CD4-positive, CD25-positive, alpha-beta regulatory T cell (primary cell): ENCODE measurements around the gene LMAN1L. TPM values are rescaled to one million over a fixed set of nuclear protein-coding genes. Genes with fewer than 3 reads are reported as not detected.

Source experiments
- ATAC-seq, 2 donors: fragments of 150-1000 bp; cut with Tn5 transposase; one replicate each; pipeline ENCODE4 v1.10.0; 2021; ENCODE audit warnings: low read depth in 2 of 2, moderate number of reproducible peaks in 2 of 2, moderate library complexity in 1 of 2
- DNase-seq, 3 donors: peaks; one replicate each; pipeline versions ENCODE4 v3.0.0 to v3.0.0-alpha.2; 2012 to 2022; ENCODE audit warnings: mixed read lengths in 1 of 3
- H3K27ac ChIP-seq: one replicate; pipeline ENCODE4 v1.7.0; 2013; ENCODE audit warnings: mild to moderate bottlenecking, low read length; ENCODE audit not compliant: insufficient read depth, poor library complexity, severe bottlenecking
- H3K27me3 ChIP-seq: one replicate; pipeline ENCODE4 v1.7.0; 2013; ENCODE audit warnings: low read length; ENCODE audit not compliant: control insufficient read depth, insufficient read depth
- H3K36me3 ChIP-seq: one replicate; pipeline ENCODE4 v1.7.0; 2013; ENCODE audit warnings: mild to moderate bottlenecking, low read length, moderate library complexity; ENCODE audit not compliant: control insufficient read depth, insufficient read depth
- H3K4me1 ChIP-seq: 2 replicates; pipeline ENCODE4 v1.7.0; 2013; ENCODE audit warnings: mild to moderate bottlenecking, low read length; ENCODE audit not compliant: insufficient read depth, control insufficient read depth, poor library complexity, severe bottlenecking
- H3K4me3 ChIP-seq: one replicate; pipeline ENCODE4 v1.7.0; 2013; ENCODE audit warnings: low read depth, mild to moderate bottlenecking, low read length, moderate library complexity
- H3K9me3 ChIP-seq, 2 experiments: 1 replicate in 1 of 2; 2 replicates in 1 of 2; pipeline ENCODE4 v1.7.0; 2013; ENCODE audit warnings: low read length in 2 of 2, mild to moderate bottlenecking in 1 of 2, moderate library complexity in 1 of 2; ENCODE audit not compliant: control insufficient read depth in 2 of 2
- H3K27ac Mint-ChIP-seq, 3 donors: one replicate each; pipeline ENCODE4 v1.8.0; 2020 to 2022; ENCODE audit warnings: mild to moderate bottlenecking in 3 of 3, mixed read lengths in 3 of 3, moderate library complexity in 2 of 3
- H3K27me3 Mint-ChIP-seq: one replicate; pipeline ENCODE4 v1.8.0; 2022; ENCODE audit warnings: mild to moderate bottlenecking, mixed read lengths
- H3K36me3 Mint-ChIP-seq: one replicate; pipeline ENCODE4 v1.8.0; 2020; ENCODE audit warnings: mixed read lengths
- H3K4me1 Mint-ChIP-seq, 4 donors: one replicate each; pipeline ENCODE4 v1.8.0; 2020 to 2022; ENCODE audit warnings: mixed read lengths in 4 of 4, mild to moderate bottlenecking in 1 of 4
- H3K4me3 Mint-ChIP-seq, 4 donors: one replicate each; pipeline ENCODE4 v1.8.0; 2020 to 2022; ENCODE audit warnings: mild to moderate bottlenecking in 4 of 4, mixed read lengths in 4 of 4, moderate library complexity in 3 of 4
- H3K9me3 Mint-ChIP-seq, 7 donors: one replicate each; pipeline ENCODE4 v1.8.0; 2020 to 2022; ENCODE audit warnings: mixed read lengths in 7 of 7, mild to moderate bottlenecking in 3 of 7, moderate library complexity in 2 of 7
- polyA plus RNA-seq, 4 donors: library from polyadenylated mRNA; unstranded; fragments of 300-500 nt; fragmentation: Illumina TruSeq; gene quantifications; one replicate each; pipeline ENCODE4 v1.2.3, GENCODE V29; 2021
- total RNA-seq: library from RNA; stranded (reverse); gene quantifications from one replicate; pipeline ENCODE4 v1.2.3, GENCODE V29; 2022

Gene LMAN1L
- total and polyA plus RNA-seq, 5 donors from 2014 or later = not detected

DNA sequence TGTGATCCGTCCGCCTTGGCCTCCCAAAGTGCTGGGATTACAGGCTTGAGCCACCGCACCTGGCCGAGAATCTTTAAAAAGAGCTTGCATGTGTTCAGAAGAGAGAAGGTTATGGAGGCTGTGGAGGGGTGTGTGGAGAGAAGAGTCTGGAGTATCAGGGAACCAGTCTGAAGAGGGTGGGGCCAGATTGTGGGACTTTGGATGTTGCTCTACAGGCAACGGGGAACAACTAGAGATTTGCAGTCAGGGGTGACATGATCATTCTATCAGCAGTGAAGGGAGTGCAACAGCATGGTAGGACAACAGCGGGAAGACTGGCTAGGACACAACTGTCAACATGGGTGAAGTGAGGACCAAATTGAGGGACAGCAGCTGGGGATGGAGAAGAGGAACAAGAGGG, 51.7 kb downstream of the LMAN1L start:
- Histone ChIP-seq H3K27ac (no peak overlapping the region), H3K9me3 (no peaks in the 10 kb centered on the region), H3K4me3 (no peak overlapping the region), H3K27me3 (no peaks in the 10 kb centered on the region), H3K4me1 (peaks cover 52% of the 10 kb centered on the region), H3K36me3 (peaks cover 19% of the 10 kb centered on the region)
- Mint-ChIP-seq H3K36me3 (peaks cover 30% of the 10 kb centered on the region), H3K4me1 (peaks cover 11 to 78% (median 45%) of the 10 kb centered on the region in 4 donors), H3K27me3 (no peaks in the 10 kb centered on the region), H3K4me3 (peak overlapping the region in 3 of 4 donors; percentile 65 to 82 (median 78)), H3K27ac (peak overlapping the region; percentile 23 to 87 (median 49)), H3K9me3 (no peaks in the 10 kb centered on the region)
- DNase-seq (no peak), ATAC-seq (no peak)

DNA sequence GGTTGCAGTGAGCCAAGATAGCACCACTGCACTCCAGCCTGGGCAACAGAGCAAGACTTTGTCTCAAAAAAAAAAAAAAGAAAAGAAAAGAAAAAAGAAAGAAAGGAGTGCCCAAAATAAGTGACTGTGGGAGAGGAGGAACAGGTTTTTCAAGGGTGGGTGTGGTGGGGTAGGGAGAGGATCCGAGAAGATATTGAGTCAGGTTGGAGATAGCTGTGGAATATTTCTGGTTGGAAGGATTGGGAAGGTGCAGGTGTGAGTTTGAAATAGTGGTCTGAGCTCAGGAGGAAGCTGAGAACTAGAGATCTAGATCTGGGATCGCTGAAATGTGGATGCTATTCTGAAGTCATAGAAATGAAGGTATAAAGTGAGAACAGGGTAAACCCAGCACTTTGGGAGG, 52.7 kb downstream of the LMAN1L start:
- no peaks in the 10 kb centered on the region for H3K27me3 Mint-ChIP-seq
- Histone ChIP-seq H3K27me3 (no peaks in the 10 kb centered on the region), H3K36me3 (peaks cover 19% of the 10 kb centered on the region), H3K9me3 (no peaks in the 10 kb centered on the region), H3K4me1 (peaks cover 57% of the 10 kb centered on the region), H3K27ac (no peak overlapping the region), H3K4me3 (no peak overlapping the region)
- H3K27ac Mint-ChIP-seq = peak overlapping the region; percentile 80 to 98 (median 89)
- DNase-seq (no peak), ATAC-seq (no peak)
- peaks cover 29% of the 10 kb centered on the region for H3K36me3 Mint-ChIP-seq
- peak overlapping the region; percentile 47 to 84 (median 53) for H3K4me3 Mint-ChIP-seq
- no peaks in the 10 kb centered on the region for H3K9me3 Mint-ChIP-seq
- peaks cover 11 to 80% (median 55%) of the 10 kb centered on the region in 4 donors for H3K4me1 Mint-ChIP-seq

DNA sequence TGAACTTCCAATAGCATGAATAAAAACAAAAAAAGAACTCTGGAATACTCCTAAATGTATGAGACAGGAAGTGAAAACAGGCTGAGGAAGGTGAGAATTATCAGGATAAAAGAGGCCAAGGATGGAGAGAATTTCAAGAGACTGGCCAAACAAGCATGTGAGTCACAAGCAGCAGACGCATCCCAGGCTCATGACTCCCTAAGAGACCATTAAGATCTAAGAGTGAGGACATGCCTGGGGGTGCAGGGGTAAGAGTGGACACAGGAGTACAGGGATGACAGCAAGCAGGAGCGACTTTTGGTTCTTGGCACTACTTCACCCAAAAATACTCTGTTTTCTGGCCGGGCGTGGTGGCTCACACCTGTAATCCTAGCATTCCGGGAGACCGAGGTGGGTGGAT, 53.5 kb downstream of the LMAN1L start:
- Mint-ChIP-seq H3K27me3 (no peaks in the 10 kb centered on the region), H3K4me1 (peaks cover 11 to 86% (median 61%) of the 10 kb centered on the region in 4 donors), H3K36me3 (peaks cover 29% of the 10 kb centered on the region), H3K27ac (peak overlapping the region; percentile 72 to 98 (median 80)), H3K9me3 (no peaks in the 10 kb centered on the region), H3K4me3 (peak overlapping the region; percentile 1 to 82 (median 36))
- Histone ChIP-seq H3K27me3 (no peaks in the 10 kb centered on the region), H3K4me1 (peaks cover 65% of the 10 kb centered on the region), H3K9me3 (no peaks in the 10 kb centered on the region), H3K4me3 (no peak overlapping the region), H3K36me3 (peaks cover 19% of the 10 kb centered on the region), H3K27ac (peak overlapping the region; percentile 47)
- DNase-seq (no peak), ATAC-seq (no peak)

DNA sequence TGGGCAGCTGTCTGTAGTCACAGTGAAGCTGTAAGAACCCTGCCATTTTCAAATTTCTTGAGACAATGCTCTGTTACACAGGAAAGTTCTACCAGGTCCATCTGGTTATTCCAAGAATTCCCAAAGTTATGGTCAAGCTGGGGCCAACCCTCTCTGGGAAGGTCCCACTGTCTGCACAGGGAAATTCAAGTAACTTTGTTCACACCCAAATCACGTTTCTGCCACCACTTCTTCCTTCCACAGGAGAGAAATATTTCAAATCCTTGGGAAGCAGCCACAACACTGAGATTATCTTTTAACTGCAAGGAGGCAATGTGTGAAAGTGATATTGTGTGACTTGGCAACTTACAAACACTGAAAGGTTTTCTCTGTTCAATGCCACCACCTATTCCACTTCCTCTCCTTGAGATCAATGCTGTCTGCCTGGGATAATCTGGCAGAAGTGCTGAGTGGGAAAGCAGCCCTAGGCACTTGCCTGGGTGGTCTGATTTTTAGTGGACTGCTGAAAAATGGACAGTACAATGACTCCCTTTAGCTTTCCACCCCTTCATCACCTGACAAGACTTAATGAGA, 54.9 kb downstream of the LMAN1L start:
- peak overlapping the region; percentile 63 to 100 (median 84) for H3K4me3 Mint-ChIP-seq
- no peaks in the 10 kb centered on the region for H3K9me3 Mint-ChIP-seq
- peaks cover 78% of the 10 kb centered on the region for H3K4me1 ChIP-seq
- peak overlapping the region; percentile 48 for H3K27ac ChIP-seq
- peak overlapping the region; percentile 75 to 92 (median 83) for H3K27ac Mint-ChIP-seq
- H3K4me3 ChIP-seq = peak overlapping the region; percentile 65
- peaks cover 30% of the 10 kb centered on the region for H3K36me3 Mint-ChIP-seq
- peaks cover 11 to 94% (median 64%) of the 10 kb centered on the region in 4 donors for H3K4me1 Mint-ChIP-seq
- H3K9me3 ChIP-seq = no peaks in the 10 kb centered on the region
- no peak for DNase-seq
- H3K27me3 Mint-ChIP-seq = no peaks in the 10 kb centered on the region
- H3K27me3 ChIP-seq = no peaks in the 10 kb centered on the region
- no peak for ATAC-seq
- H3K36me3 ChIP-seq = peaks cover 15% of the 10 kb centered on the region

DNA sequence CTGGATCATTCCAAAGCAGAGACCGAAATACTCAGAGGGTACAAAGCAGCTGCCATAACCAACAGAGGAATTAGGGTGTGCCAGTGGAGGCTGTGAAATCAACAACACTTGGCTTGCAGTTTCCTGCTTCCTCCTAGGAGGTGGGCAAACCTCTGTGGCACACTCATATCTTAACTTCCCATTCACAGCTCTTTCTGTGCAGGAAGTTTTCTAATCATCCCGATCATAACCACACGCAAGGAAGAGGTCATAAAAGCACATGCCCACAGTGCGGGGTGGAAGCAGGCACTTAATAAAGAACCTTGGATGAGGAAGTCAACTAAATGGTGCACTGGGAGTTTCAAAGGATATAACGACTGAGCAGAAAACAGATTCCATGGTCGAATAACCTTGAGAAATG, 55.4 kb downstream of the LMAN1L start:
- ATAC-seq = no peak
- H3K36me3 Mint-ChIP-seq = peaks cover 35% of the 10 kb centered on the region

DNA sequence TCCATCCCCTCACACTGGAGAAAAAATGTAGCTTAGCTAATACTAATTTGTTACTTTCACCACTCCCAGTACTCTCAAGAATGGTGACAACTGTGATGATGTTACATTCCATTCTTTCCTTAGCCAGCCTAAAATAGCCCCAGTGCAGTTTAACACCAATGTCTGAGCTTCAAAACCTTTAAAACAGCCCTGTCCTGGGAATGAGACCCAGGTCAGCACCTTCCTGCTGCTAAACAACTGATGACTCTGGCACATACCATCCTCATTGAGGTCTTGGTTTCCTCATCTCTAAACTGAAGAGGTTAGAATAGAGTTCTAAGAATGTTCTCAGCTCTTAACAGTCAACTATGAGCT, 56.7 kb downstream of the LMAN1L start:
- peaks cover 33% of the 10 kb centered on the region for H3K36me3 Mint-ChIP-seq
- H3K27ac Mint-ChIP-seq = peak overlapping the region; percentile 32 to 90 (median 70)
- Histone ChIP-seq H3K27ac (peak overlapping the region; percentile 63), H3K4me1 (peaks cover 78% of the 10 kb centered on the region), H3K36me3 (peaks cover 14% of the 10 kb centered on the region), H3K4me3 (peak overlapping the region; percentile 72), H3K27me3 (no peaks in the 10 kb centered on the region), H3K9me3 (no peaks in the 10 kb centered on the region)
- no peaks in the 10 kb centered on the region for H3K27me3 Mint-ChIP-seq
- ATAC-seq (no peak), DNase-seq (no peak)
- H3K4me1 Mint-ChIP-seq = peaks cover 11 to 94% (median 62%) of the 10 kb centered on the region in 4 donors
- no peaks in the 10 kb centered on the region for H3K9me3 Mint-ChIP-seq
- H3K4me3 Mint-ChIP-seq = peak overlapping the region; percentile 97 to 100 (median 98)

More for the DNA sequence above, 55.4 kb downstream of the LMAN1L start:
- Histone ChIP-seq H3K27me3 (no peaks in the 10 kb centered on the region), H3K9me3 (no peaks in the 10 kb centered on the region), H3K36me3 (peaks cover 15% of the 10 kb centered on the region), H3K4me1 (peaks cover 79% of the 10 kb centered on the region), H3K4me3 (peak overlapping the region; percentile 65), H3K27ac (peak overlapping the region; percentile 48)
- no peaks in the 10 kb centered on the region for H3K9me3 Mint-ChIP-seq
- no peaks in the 10 kb centered on the region for H3K27me3 Mint-ChIP-seq
- H3K27ac Mint-ChIP-seq = peak overlapping the region; percentile 75 to 83 (median 79)
- peaks cover 16 to 94% (median 68%) of the 10 kb centered on the region in 4 donors for H3K4me1 Mint-ChIP-seq
- peak overlapping the region; percentile 63 to 100 (median 84) for H3K4me3 Mint-ChIP-seq
- peak in 1 of 3 donors; percentile 51 for DNase-seq

DNA sequence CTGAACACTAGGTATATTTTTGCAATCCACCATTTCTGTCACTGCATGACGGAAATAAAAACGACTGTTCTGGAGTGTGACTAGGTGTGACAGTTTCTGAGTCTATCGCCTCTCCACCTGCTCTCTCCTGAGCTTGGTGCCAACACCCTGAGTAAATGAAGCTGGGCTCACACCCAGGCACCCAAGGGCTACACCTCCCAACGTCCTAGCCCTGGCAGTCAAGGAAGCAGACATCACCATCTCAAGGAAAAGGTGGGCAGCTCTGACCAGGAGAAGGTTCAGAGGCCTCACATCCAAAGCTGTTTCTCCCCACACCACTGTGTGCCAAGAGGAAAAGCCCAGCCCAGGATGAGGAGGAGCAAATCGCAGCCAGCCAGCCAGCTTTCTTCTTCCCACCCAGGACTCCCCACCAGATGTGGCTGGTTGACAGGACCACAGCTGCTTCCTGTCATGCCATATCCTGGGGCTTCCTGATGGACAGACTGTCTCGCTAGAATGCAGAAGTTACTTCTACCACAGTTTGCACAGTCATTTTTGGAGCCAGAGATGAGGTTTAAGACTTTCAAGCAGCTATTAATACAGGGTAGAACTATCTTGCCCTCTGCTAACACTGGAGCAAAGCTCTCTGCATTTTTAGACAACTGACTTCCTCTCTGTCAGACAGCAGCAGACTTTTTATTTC, 57.2 kb downstream of the LMAN1L start:
- Mint-ChIP-seq H3K4me1 (peaks cover 11 to 89% (median 58%) of the 10 kb centered on the region in 4 donors), H3K9me3 (no peaks in the 10 kb centered on the region), H3K4me3 (peak overlapping the region; percentile 97 to 100 (median 98)), H3K27me3 (no peaks in the 10 kb centered on the region), H3K27ac (peak overlapping the region; percentile 32 to 90 (median 75)), H3K36me3 (peaks cover 31% of the 10 kb centered on the region)
- peaks cover 12% of the 10 kb centered on the region for H3K36me3 ChIP-seq
- peak overlapping the region; percentile 72 for H3K4me3 ChIP-seq
- DNase-seq = peak in 1 of 3 donors; percentile 72
- H3K27ac ChIP-seq = peak overlapping the region; percentile 63
- H3K9me3 ChIP-seq = no peaks in the 10 kb centered on the region
- ATAC-seq = peak in 1 of 2 donors; percentile 3
- peaks cover 78% of the 10 kb centered on the region for H3K4me1 ChIP-seq
- H3K27me3 ChIP-seq = no peaks in the 10 kb centered on the region
